K562 (cell line): ENCODE results near the gene MALAT1. TPM values are rescaled to one million over a fixed set of nuclear protein-coding genes. Genes with fewer than 3 reads are reported as not detected.

ENCODE experiments used
- ARID2 ChIP-seq: fragments of 450-650 bp; IDR thresholded peaks from 2 replicates; pipeline ENCODE4 v1.6.1; 2017; ENCODE audit warnings: antibody characterized with exemption, mild to moderate bottlenecking
- HMG20A ChIP-seq: fragments of 450-650 bp; formaldehyde crosslinking; conservative IDR thresholded peaks from 2 replicates; pipeline ENCODE4 v1.4.0; 2020; ENCODE audit warnings: mild to moderate bottlenecking, mixed read lengths
- PRDM10 ChIP-seq: fragments of 450-650 bp; IDR thresholded peaks from 2 replicates; pipeline ENCODE4 v1.6.1; 2018; ENCODE audit not compliant: partially characterized antibody
- SIN3A ChIP-seq, 2 experiments: fragments of 150-350 bp in 1 of 2; IDR thresholded peaks; 2 replicates each; pipeline ENCODE4 v1.6.1; 2011 to 2016; ENCODE audit warnings: borderline replicate concordance in 2 of 2, low read depth in 2 of 2, low read length in 2 of 2, mild to moderate bottlenecking in 2 of 2, moderate library complexity in 2 of 2; ENCODE audit not compliant: control insufficient read depth in 1 of 2
- YY1 ChIP-seq, 3 experiments: IDR thresholded peaks; 2 replicates each; pipeline ENCODE4 v1.6.1; 2011; ENCODE audit warnings: low read length in 2 of 3, mild to moderate bottlenecking in 2 of 3, moderate library complexity in 2 of 3, borderline replicate concordance in 1 of 3, control low read depth in 1 of 3, low read depth in 1 of 3; ENCODE audit not compliant: insufficient read depth in 3 of 3, insufficient replicate concordance in 2 of 3, control insufficient read depth in 1 of 3, insufficient read length in 1 of 3; ENCODE audit errors: extremely low read depth in 1 of 3
- ZFP36 ChIP-seq: fragments of 150-350 bp; IDR thresholded peaks from 2 replicates; pipeline ENCODE4 v1.6.1; 2018; ENCODE audit warnings: low read length, low read depth; ENCODE audit not compliant: partially characterized antibody
- ZNF695 ChIP-seq: fragments of 450-650 bp; formaldehyde crosslinking; IDR thresholded peaks from 2 replicates; pipeline ENCODE4 v1.4.0; 2020; ENCODE audit warnings: mild to moderate bottlenecking, moderate library complexity
- polyA plus RNA-seq, 8 experiments: library from polyadenylated mRNA; depleted of rRNA in 4 of 8; stranded (reverse) in 5 of 8; unstranded in 3 of 8; fragments of >200 nt; fragmentation: Nextera tagmentation in 2 of 8; fragmentation: Illumina TruSeq in 1 of 8; extraction: Ambion mirVana in 2 of 8; extraction: Trizol in 1 of 8; gene quantifications; 2 replicates each; pipeline versions ENCODE4 v1.2.1 to v1.2.3, GENCODE V29; 2011 to 2014; ENCODE audit warnings: inconsistent platforms in 1 of 8, missing spikeins in 1 of 8
- total RNA-seq, 7 experiments: library from RNA; depleted of rRNA in 6 of 7; stranded (reverse); fragments of >200 nt in 6 of 7; fragmentation: Illumina TruSeq in 2 of 7; extraction: Trizol in 2 of 7; gene quantifications; 2 replicates each; pipeline versions ENCODE4 v1.2.1 to v1.2.3, GENCODE V29; 2011 to 2021; ENCODE audit warnings: low replicate concordance in 1 of 7
- TF ChIP-seq, protein P1 (sequence below): sonication (generic); formaldehyde crosslinking; IDR thresholded peaks from 2 replicates; pipeline ENCODE4 v1.8.0; 2022; ENCODE audit warnings: mild to moderate bottlenecking, missing genetic modification reagents
- TF ChIP-seq, protein P2 (sequence below): fragments of 450-650 bp; IDR thresholded peaks from 2 replicates; pipeline ENCODE4 v1.6.1; 2017; ENCODE audit warnings: antibody characterized with exemption, mild to moderate bottlenecking
- TF ChIP-seq, protein P3 (sequence below): fragments of 450-650 bp; IDR thresholded peaks from one replicate; pipeline ENCODE4 v1.6.1; 2018; ENCODE audit warnings: mild to moderate bottlenecking, moderate library complexity; ENCODE audit not compliant: partially characterized antibody

MALAT1 gene
- total and polyA plus RNA-seq, 9 of the 15 experiments (the other 6 are each of a cell fraction or from before 2014, with no cell fraction given): 363 to 8,715 (median 2,351) TPM

GRCh38 chr11:65487467-65488272, 11.2 kb upstream of the MALAT1 start (continued):
- TF ChIP-seq, protein P1, sequence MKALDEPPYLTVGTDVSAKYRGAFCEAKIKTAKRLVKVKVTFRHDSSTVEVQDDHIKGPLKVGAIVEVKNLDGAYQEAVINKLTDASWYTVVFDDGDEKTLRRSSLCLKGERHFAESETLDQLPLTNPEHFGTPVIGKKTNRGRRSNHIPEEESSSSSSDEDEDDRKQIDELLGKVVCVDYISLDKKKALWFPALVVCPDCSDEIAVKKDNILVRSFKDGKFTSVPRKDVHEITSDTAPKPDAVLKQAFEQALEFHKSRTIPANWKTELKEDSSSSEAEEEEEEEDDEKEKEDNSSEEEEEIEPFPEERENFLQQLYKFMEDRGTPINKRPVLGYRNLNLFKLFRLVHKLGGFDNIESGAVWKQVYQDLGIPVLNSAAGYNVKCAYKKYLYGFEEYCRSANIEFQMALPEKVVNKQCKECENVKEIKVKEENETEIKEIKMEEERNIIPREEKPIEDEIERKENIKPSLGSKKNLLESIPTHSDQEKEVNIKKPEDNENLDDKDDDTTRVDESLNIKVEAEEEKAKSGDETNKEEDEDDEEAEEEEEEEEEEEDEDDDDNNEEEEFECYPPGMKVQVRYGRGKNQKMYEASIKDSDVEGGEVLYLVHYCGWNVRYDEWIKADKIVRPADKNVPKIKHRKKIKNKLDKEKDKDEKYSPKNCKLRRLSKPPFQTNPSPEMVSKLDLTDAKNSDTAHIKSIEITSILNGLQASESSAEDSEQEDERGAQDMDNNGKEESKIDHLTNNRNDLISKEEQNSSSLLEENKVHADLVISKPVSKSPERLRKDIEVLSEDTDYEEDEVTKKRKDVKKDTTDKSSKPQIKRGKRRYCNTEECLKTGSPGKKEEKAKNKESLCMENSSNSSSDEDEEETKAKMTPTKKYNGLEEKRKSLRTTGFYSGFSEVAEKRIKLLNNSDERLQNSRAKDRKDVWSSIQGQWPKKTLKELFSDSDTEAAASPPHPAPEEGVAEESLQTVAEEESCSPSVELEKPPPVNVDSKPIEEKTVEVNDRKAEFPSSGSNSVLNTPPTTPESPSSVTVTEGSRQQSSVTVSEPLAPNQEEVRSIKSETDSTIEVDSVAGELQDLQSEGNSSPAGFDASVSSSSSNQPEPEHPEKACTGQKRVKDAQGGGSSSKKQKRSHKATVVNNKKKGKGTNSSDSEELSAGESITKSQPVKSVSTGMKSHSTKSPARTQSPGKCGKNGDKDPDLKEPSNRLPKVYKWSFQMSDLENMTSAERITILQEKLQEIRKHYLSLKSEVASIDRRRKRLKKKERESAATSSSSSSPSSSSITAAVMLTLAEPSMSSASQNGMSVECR (CRISPR knock-in tag): no peak
- no peak for TF ChIP-seq SIN3A (IDR thresholded peaks at IDR 0.05; ENCODE audit: borderline replicate concordance in 2 of 2, control insufficient read depth in 1 of 2, low read depth in 2 of 2, low read length in 2 of 2)
- no peak for TF ChIP-seq ZFP36
- no peak for TF ChIP-seq ARID2
- TF ChIP-seq YY1 (IDR thresholded peaks at IDR 0.05; ENCODE audit: borderline replicate concordance in 1 of 3, control insufficient read depth in 1 of 3, extremely low read depth in 1 of 3, insufficient read depth in 3 of 3, insufficient read length in 1 of 3, insufficient replicate concordance in 2 of 3, low read depth in 1 of 3, low read length in 2 of 3): peak in 1 of 3 experiments; percentile 45
- TF ChIP-seq, protein P2, sequence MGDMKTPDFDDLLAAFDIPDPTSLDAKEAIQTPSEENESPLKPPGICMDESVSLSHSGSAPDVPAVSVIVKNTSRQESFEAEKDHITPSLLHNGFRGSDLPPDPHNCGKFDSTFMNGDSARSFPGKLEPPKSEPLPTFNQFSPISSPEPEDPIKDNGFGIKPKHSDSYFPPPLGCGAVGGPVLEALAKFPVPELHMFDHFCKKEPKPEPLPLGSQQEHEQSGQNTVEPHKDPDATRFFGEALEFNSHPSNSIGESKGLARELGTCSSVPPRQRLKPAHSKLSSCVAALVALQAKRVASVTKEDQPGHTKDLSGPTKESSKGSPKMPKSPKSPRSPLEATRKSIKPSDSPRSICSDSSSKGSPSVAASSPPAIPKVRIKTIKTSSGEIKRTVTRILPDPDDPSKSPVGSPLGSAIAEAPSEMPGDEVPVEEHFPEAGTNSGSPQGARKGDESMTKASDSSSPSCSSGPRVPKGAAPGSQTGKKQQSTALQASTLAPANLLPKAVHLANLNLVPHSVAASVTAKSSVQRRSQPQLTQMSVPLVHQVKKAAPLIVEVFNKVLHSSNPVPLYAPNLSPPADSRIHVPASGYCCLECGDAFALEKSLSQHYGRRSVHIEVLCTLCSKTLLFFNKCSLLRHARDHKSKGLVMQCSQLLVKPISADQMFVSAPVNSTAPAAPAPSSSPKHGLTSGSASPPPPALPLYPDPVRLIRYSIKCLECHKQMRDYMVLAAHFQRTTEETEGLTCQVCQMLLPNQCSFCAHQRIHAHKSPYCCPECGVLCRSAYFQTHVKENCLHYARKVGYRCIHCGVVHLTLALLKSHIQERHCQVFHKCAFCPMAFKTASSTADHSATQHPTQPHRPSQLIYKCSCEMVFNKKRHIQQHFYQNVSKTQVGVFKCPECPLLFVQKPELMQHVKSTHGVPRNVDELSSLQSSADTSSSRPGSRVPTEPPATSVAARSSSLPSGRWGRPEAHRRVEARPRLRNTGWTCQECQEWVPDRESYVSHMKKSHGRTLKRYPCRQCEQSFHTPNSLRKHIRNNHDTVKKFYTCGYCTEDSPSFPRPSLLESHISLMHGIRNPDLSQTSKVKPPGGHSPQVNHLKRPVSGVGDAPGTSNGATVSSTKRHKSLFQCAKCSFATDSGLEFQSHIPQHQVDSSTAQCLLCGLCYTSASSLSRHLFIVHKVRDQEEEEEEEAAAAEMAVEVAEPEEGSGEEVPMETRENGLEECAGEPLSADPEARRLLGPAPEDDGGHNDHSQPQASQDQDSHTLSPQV: no peak
- no peak for TF ChIP-seq HMG20A (CRISPR knock-in tag)
- no peak for TF ChIP-seq PRDM10
- no peak for TF ChIP-seq ZNF695 (CRISPR knock-in tag)
- TF ChIP-seq, protein P3, sequence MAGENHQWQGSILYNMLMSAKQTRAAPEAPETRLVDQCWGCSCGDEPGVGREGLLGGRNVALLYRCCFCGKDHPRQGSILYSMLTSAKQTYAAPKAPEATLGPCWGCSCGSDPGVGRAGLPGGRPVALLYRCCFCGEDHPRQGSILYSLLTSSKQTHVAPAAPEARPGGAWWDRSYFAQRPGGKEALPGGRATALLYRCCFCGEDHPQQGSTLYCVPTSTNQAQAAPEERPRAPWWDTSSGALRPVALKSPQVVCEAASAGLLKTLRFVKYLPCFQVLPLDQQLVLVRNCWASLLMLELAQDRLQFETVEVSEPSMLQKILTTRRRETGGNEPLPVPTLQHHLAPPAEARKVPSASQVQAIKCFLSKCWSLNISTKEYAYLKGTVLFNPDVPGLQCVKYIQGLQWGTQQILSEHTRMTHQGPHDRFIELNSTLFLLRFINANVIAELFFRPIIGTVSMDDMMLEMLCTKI: no peak
